ENCODE measurements around the gene RGS6.
A peak's percentile ranks its signal among the peaks of the same experiment; 100 is the strongest.

DNA sequence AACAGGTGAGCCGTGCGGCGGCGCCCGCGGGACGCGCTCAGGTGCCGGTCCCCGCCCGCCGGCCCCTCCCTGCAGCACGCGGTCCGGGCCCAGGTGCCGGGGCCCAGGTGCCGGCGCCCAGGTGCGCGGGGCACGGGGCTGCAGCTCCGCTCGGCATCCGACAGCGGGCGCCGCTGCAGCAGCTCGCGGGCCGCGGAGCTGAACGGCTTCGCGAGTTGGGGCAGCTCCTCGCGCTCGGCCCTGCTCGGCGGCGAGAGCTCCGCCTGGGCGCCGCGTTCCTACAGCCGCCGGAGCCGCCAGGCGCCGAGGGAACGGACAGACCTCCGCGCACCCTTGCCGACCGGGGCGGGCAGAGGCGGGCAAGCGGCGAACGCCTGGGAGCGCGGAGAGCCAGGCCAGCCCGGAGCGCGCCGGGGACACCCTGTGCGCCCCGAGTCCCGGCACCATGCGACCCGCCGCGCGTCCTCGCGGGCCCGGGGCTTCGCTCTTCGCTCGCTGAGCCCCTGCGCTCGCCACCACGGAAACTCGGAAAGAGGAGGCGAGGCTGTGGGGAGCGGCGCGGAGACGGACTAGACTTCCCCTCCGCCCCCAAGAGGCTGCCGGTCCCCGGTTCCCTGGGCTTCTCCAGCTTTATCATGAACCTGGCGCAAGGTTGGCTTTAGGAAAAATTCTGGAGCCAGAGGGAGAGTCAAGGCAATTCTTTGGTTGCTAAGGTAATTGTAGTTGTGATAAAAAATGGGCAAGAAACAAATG, at the start of gene RGS6:
- TF ChIP-seq, protein P1, sequence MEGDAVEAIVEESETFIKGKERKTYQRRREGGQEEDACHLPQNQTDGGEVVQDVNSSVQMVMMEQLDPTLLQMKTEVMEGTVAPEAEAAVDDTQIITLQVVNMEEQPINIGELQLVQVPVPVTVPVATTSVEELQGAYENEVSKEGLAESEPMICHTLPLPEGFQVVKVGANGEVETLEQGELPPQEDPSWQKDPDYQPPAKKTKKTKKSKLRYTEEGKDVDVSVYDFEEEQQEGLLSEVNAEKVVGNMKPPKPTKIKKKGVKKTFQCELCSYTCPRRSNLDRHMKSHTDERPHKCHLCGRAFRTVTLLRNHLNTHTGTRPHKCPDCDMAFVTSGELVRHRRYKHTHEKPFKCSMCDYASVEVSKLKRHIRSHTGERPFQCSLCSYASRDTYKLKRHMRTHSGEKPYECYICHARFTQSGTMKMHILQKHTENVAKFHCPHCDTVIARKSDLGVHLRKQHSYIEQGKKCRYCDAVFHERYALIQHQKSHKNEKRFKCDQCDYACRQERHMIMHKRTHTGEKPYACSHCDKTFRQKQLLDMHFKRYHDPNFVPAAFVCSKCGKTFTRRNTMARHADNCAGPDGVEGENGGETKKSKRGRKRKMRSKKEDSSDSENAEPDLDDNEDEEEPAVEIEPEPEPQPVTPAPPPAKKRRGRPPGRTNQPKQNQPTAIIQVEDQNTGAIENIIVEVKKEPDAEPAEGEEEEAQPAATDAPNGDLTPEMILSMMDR (IDR thresholded peaks at IDR 0.05; ENCODE audit: insufficient read depth, low read depth, low read length) = no peak
- TF ChIP-seq EZH2 (IDR thresholded peaks at IDR 0.05; ENCODE audit: insufficient read depth, low read length) = peak; percentile 76

Measured in astrocyte (in vitro differentiated cells and primary cell).